HFF-Myc (cell line): ENCODE results near the gene ZNF791.
"Not testable (repeated sequence)": the region's sequence is repeated elsewhere in the genome, so short reads cannot be mapped to it uniquely, and the experiment has no call there.

ENCODE experiments used
- DNase-seq: peaks from one replicate; pipeline ENCODE4 v3.0.0-alpha.2; 2011; ENCODE audit warnings: low read depth; ENCODE audit errors: extremely low read depth
- H3K4me3 ChIP-seq: replicated peaks from 2 replicates; pipeline ENCODE4 v1.5.1; 2011; ENCODE audit warnings: low read depth, mild to moderate bottlenecking, control low read depth, low read length
- CTCF ChIP-seq: IDR thresholded peaks from 2 replicates; pipeline ENCODE4 v1.5.1; 2012; ENCODE audit warnings: mild to moderate bottlenecking, low read depth, low read length, control low read depth; ENCODE audit errors: missing control alignments

Gene ZNF791

DNA sequence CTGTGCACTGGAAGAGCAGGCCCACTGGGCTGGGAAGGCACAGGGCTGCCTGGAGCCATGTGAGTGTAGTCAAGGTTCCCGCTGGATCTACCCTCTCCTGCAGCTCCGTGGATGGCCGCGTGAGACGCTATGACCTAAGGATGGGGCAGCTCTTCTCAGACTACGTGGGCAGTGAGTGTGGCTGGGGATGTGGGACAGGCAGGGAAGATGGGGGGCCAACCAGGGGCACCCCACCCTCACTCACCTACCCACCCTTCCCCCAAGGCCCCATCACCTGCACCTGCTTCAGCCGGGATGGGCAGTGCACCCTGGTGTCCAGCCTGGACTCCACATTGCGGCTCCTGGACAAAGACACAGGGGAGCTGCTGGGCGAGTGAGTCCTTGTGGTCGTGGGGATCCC, 62.0 kb downstream of the ZNF791 start:
- no peak overlapping the region for H3K4me3 ChIP-seq
- no peak for DNase-seq
- TF ChIP-seq CTCF = no peak

GRCh38 chr19:12675399-12675798, 64.7 kb downstream of the ZNF791 start:
- no peak overlapping the region for H3K4me3 ChIP-seq
- no peak for DNase-seq
- TF ChIP-seq CTCF = no peak

DNA sequence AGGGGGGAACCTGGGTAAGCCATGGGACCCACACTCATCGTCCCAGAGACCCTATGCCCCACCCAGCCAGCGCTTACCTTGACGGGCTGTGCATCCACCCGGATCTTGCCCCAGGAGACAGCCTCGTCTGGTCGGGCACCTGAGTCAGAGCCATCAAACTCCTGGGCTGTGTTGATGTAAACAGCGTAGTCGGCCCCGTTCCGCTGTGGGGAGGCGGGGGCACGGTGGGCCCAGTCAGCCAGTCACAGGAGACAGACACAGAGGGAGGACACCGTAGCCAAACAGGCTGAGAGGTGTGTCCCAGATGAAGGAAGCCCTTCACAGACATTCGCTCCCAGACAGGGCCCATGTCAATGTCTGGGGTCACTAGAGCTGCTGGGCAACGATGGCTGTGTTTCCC, 65.2 kb downstream of the ZNF791 start:
- TF ChIP-seq CTCF = no peak
- H3K4me3 ChIP-seq = no peak overlapping the region
- DNase-seq = no peak

- peak; percentile 67 for DNase-seq
These were observed 65.7 kb downstream of the ZNF791 start for GRCh38 chr19:12676384-12676792.

DNA sequence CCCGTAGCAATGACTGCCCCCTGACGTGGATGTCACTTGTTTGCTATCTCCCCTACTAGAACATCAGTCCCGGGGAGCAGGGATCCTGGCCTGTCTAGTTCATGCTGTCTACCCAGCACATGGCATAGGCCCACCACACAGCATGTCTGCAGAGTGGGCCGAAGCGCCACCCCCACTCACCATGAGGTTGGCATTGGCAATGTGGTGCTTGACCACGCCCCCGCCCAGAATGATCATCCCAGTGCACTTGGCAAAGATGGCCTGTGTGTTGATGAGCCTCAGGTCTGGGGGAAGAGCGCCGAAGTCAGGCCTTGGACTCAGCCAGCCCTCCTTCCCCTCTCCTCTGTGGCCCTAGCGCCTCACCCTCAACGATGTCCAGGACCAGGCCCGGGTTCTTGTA, 66.2 kb downstream of the ZNF791 start:
- H3K4me3 ChIP-seq = no peak overlapping the region
- no peak for TF ChIP-seq CTCF
- no peak for DNase-seq

More at GRCh38 chr19:12676384-12676792, 65.7 kb downstream of the ZNF791 start:
- peak; percentile 94 for TF ChIP-seq CTCF
- no peak overlapping the region for H3K4me3 ChIP-seq

- not testable (repeated sequence) for H3K4me3 ChIP-seq, DNase-seq
These were observed 67.3 kb downstream of the ZNF791 start for GRCh38 chr19:12678039-12678438.

DNA sequence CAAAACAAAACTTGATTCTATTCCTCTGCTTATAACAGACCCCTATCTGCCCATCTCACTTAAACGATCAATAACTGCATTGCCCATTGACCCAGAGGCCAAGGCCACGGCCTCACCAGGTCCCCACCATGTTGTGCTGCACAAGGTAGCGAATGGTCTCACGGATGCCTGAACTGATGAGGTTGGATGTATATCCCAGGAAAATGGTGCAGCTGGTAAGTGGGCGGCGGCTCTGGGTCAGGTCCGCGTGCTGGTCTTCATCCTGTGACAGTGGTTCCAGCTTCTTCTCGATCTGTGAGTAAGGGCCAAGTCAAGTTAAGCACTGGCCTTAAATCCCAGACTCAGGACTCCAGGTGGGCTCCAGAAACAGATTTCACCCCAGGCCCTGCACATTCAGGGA, 69.3 kb downstream of the ZNF791 start:
- DNase-seq = no peak
- peak overlapping the region; percentile 89; the same call in 1 of the 2 replicates for H3K4me3 ChIP-seq
- TF ChIP-seq CTCF = no peak
